C4-2B (cell line): ENCODE measurements around the gene TCTN3.
"Not testable (repeated sequence)": the region's sequence is repeated elsewhere in the genome, so short reads cannot be mapped to it uniquely, and the experiment has no call there.

Experiments used
- CTCF ChIP-seq: fragments of 450-650 bp; conservative IDR thresholded peaks from 2 replicates; pipeline ENCODE4 v1.5.1; 2017; ENCODE audit warnings: mild to moderate bottlenecking
- ZFX ChIP-seq: fragments of 450-650 bp; IDR thresholded peaks from 2 replicates; pipeline ENCODE4 v1.6.1; 2017

DNA sequence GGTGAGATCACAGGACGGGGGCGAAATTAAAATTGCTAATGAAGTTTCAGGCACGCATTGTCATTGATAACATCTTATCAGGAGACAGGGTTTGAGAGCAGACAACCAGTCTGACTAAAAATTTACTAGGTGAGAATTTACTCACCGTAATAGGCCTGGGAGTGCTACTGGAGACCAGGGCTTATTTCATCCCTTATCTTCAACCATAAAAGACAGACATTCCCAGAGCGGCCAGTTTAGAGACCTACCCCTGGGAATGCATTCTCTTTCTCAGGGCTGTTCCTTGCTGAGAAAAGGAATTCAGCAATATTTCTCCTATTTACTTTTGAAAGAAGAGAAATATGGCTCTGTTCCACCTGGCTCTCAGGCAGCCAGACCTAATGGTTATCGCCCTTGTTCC, 39.2 kb upstream of the TCTN3 start:
- TF ChIP-seq CTCF, ZFX: not testable (repeated sequence)
